IPS-11a (cell line): ENCODE measurements around the gene ZNF581.

Experiments used
- H3K4me3 ChIP-seq: one replicate; pipeline ENCODE4 v1.5.1; 2013; ENCODE audit warnings: low read depth, low read length, control low read depth

ZNF581 gene

GRCh38 chr19:55691561-55692481 lies 48.4 kb downstream of the ZNF581 start:
- no peak overlapping the region for H3K4me3 ChIP-seq

GRCh38 chr19:55692681-55693081 lies 49.2 kb downstream of the ZNF581 start:
- H3K4me3 ChIP-seq = no peak overlapping the region

- H3K4me3 ChIP-seq = no peak overlapping the region
Measured at GRCh38 chr19:55693336-55693974, 50.0 kb downstream of the ZNF581 start.

- H3K4me3 ChIP-seq = no peak overlapping the region
Measured at GRCh38 chr19:55694241-55694655, 50.8 kb downstream of the ZNF581 start.

- no peak overlapping the region for H3K4me3 ChIP-seq
Measured at GRCh38 chr19:55694656-55695491, 51.4 kb downstream of the ZNF581 start.
